OCI-LY1 (cell line): ENCODE data around the gene SECTM1.
"Not testable (repeated sequence)": the region's sequence is repeated elsewhere in the genome, so short reads cannot be mapped to it uniquely, and the experiment has no call there.

Experiments used
- CTCF ChIP-seq: fragments of 200-600 bp; sonication (generic), shearing (Covaris generic); IDR thresholded peaks from 2 replicates; pipeline ENCODE4 v1.5.1; 2017; ENCODE audit warnings: mild to moderate bottlenecking, antibody characterized with exemption, low read length, moderate library complexity, mixed read lengths
- EZH2 ChIP-seq: fragments of 200-600 bp; sonication (generic), shearing (Covaris generic); IDR thresholded peaks from 2 replicates; pipeline ENCODE4 v1.8.0; 2017; ENCODE audit warnings: borderline replicate concordance, mixed run types, mild to moderate bottlenecking, antibody characterized with exemption, low read length, moderate library complexity, mixed read lengths

GRCh38 chr17:82377294-82377693, 43.7 kb upstream of the SECTM1 start:
- not testable (repeated sequence) for TF ChIP-seq CTCF, EZH2
